Activated T-cell treated with anti-CD3 and anti-CD28 coated beads, Interleukin-2, amount 50 U/mL, for 1 hour (primary cell): Measurements from ENCODE around the gene MICAL3.
"Not testable (repeated sequence)": the region's sequence is repeated elsewhere in the genome, so short reads cannot be mapped to it uniquely, and the experiment has no call there.

Source experiments
- DNase-seq: peaks from one replicate; pipeline ENCODE4 v3.0.0-alpha.2; 2020

MICAL3 gene

GRCh38 chr22:17770180-17771077, 253.9 kb downstream of the MICAL3 start:
- no peak for DNase-seq

GRCh38 chr22:17769716-17770082, 254.7 kb downstream of the MICAL3 start:
- no peak for DNase-seq

GRCh38 chr22:17769013-17769715, 255.2 kb downstream of the MICAL3 start:
- DNase-seq, result no peak

- no peak for DNase-seq
Observed at GRCh38 chr22:17767233-17768065, 256.9 kb downstream of the MICAL3 start.

GRCh38 chr22:17764852-17765251, 259.5 kb downstream of the MICAL3 start:
- not testable (repeated sequence) for DNase-seq

GRCh38 chr22:17764036-17764435, 260.3 kb downstream of the MICAL3 start:
- DNase-seq, result no peak

GRCh38 chr22:17763442-17763841, 260.9 kb downstream of the MICAL3 start:
- DNase-seq, result not testable (repeated sequence)

- DNase-seq, result no peak
Observed at GRCh38 chr22:17761138-17761488, 263.2 kb downstream of the MICAL3 start.

- DNase-seq, result peak; percentile 49
Observed at GRCh38 chr22:17754233-17754925, 270.0 kb downstream of the MICAL3 start.

GRCh38 chr22:17753401-17753989, 270.9 kb downstream of the MICAL3 start:
- DNase-seq, result no peak

GRCh38 chr22:17751596-17751995, 272.8 kb downstream of the MICAL3 start:
- DNase-seq, result no peak

GRCh38 chr22:17749605-17750395, 274.6 kb downstream of the MICAL3 start:
- no peak for DNase-seq

GRCh38 chr22:17748555-17749353, 275.6 kb downstream of the MICAL3 start:
- no peak for DNase-seq

GRCh38 chr22:17746916-17747315, 277.4 kb downstream of the MICAL3 start:
- DNase-seq, result no peak

GRCh38 chr22:17744430-17744829, 279.9 kb downstream of the MICAL3 start:
- no peak for DNase-seq

- DNase-seq, result no peak
Observed at GRCh38 chr22:17743661-17744411, 280.5 kb downstream of the MICAL3 start.

GRCh38 chr22:17742527-17742902, 281.8 kb downstream of the MICAL3 start:
- DNase-seq, result peak; percentile 69

GRCh38 chr22:17741866-17742526, 282.4 kb downstream of the MICAL3 start:
- DNase-seq, result no peak
